GM12872 (cell line): Measurements from ENCODE around the gene ALLC.

Experiments used
- TF ChIP-seq, protein P1 (sequence below): IDR thresholded peaks from 3 replicates; pipeline ENCODE4 v1.5.1; 2011; ENCODE audit warnings: low read depth, mild to moderate bottlenecking, low read length, moderate library complexity; ENCODE audit not compliant: insufficient read depth

The ALLC gene

DNA sequence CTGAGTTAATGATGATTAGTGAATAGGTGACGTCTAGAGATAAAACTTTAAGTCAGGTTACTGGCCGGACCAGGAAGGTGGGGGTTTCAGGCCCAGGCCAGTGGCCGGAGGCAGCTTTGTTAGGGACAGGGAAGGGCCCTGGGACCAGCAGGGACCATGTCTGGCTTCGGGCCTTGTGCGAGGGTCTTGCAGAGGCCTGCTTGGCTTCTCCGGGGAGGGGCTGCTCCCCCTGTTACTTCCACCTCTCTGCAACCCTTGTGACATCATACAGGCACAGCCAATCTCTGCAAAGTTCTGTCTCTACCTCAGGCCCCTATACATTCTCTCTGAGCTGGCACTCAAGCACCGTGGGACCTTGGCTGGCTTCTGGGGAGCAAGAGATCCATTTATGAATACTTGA, at the start of gene ALLC:
Gene ALLC (plus strand): TSS at position 320 of the 400 bp plus-strand sequence. CDS start 12,958 bp downstream, outside the sequence.
- TF ChIP-seq, protein P1, sequence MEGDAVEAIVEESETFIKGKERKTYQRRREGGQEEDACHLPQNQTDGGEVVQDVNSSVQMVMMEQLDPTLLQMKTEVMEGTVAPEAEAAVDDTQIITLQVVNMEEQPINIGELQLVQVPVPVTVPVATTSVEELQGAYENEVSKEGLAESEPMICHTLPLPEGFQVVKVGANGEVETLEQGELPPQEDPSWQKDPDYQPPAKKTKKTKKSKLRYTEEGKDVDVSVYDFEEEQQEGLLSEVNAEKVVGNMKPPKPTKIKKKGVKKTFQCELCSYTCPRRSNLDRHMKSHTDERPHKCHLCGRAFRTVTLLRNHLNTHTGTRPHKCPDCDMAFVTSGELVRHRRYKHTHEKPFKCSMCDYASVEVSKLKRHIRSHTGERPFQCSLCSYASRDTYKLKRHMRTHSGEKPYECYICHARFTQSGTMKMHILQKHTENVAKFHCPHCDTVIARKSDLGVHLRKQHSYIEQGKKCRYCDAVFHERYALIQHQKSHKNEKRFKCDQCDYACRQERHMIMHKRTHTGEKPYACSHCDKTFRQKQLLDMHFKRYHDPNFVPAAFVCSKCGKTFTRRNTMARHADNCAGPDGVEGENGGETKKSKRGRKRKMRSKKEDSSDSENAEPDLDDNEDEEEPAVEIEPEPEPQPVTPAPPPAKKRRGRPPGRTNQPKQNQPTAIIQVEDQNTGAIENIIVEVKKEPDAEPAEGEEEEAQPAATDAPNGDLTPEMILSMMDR: no peak

DNA sequence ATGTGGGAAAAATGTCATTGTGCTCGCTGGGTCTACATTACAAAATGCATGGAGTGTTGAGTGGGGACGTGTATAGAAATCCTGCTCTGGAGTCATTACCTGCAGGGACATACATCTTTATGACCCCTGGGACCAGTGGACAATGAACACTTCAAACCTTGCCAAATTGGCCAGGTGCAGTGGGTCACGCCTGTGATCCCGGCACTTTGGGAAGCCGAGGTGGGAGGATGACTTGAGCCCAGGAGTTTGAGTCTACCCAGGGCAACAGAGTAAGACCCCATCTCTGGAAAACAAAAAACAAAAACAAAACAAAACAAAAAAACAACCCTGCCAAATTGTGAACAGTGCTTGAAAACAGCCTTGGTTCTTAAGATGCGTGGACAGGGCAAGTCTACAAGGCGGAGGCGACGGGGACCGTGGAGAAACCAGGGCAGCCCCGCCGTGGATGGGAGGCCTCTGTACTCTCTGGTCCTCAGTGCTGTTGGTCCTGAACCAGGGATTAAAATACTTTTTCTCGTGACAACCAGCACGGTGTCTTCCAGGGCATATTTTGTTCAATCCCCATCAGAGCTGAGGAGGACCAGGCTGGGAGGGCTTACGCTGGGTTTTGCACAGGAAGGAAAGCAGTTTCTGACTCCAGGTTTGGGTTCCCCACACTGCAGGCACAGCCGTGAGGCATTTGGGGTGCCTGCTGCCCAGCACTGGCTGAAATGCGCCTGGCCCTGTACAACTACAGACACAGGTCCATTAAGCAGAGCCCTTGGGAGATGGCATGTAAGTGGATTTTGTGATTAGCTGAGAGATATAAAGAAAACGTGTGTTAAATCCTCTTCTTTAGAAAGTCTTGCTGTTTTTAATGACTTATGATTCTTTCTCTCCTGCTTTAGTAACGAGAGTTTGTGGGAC, 49.4 kb upstream of the ALLC start:
- TF ChIP-seq, protein P1: no peak

DNA sequence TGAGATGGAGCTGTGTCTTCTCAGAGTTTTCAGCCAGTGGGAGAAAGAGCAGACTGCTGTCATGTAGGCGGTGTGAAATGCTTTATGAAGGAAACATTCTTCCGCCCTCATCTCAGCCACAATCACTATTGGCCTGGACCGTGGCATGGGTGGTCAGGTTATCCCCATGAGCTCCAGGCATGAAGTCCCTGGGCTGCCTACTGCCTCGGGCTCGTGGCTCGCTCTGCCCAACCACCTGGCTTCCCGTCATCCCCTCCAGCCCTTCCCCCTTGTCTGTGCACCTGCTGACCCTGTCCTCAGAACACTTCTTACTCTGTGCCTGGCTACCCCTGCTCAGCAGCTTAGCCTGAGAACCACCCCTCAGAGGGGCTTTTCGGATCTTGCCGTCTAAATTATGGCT, 47.6 kb upstream of the ALLC start:
- TF ChIP-seq, protein P1: no peak

DNA sequence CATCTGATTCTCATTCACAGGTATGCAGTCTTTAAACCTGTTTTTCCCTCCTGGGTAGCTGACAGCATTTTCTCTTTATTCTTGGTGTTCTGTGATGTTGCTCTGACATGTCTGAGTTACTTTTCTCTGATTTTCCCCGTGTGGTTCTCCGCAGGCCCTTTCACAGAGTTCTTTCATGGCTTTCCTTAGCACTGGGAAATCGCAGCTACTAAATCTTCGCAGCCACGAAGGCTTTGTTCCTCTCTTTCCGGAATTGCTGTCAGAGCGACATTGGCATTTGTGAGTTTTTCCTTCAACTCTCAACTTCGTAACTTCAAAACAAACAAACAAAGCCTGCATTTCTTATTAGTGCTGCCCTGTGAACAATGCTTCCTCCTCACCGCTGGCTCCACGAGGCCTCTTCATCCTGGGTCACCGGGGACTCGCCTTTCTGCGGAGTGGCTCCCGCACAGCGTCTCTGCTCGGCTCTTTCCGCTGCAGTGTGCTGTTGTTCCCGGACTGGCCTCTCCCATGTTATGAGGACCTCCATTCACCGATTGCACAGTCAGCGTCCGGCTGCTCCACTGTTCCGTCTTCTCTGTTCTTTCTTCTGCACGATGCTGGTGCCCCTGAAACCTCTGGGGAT, 47.0 kb upstream of the ALLC start:
- TF ChIP-seq, protein P1: no peak

DNA sequence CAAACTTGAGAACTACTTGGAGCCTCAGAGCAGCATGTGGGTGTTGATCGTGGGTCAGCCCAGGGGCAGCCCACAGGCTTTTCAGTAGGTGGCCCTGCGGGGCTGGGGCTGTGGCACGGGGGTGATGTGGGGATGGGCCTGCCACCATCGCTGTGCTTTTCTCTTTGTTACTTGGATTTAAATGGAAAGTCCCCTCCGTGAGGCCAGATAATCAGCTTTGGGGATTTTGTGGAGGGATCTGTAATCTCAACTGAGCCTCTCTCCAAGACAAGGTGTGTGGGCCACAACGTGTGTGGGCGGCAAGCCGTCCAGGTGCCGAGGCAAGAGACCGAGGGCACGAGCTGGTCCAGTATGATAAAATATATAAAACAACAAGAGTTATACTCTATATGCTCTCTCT, 46.4 kb upstream of the ALLC start:
- TF ChIP-seq, protein P1: no peak

DNA sequence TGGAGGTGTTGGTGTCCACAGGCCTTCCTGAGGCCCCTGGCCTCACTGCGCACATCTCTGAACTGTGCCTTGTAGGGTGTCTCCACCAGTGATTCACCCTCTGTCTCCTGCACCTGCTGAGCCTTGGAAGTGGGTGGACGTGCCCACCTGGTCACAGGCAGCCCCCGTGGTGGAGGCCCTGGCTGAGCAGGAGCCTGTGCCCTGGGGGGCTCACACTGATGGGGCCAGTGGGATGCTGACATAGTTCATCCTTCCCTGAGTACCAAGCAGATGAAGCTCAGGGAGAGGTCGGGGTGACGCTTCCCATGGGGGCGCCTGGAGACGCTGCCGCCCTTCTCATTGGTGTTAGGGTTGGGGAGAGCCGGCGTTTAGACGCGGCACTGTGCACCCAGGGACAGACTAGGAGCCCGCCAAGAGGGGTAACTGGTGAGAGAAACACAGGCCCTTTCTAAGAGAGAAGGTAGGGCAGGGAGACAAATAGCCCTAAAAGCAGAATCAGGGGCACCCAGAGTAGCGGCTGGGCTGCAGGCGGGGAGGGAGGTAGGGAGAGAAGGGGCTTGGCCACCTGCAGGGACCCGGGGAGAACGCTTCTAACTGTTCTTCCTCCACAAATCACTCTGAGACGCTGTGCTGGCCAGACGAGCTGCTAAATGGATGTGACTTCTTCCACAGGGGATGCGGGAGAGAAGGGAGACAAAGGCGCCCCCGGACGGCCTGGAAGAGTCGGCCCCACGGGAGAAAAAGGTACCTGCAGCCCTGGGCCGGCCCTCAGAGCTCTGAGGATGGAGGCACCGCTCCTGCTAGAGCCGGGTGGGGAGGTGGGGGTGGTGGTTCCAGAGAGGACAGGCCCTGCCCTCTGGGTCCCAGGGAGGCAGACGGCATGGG, 45.1 kb upstream of the ALLC start:
- TF ChIP-seq, protein P1: no peak

DNA sequence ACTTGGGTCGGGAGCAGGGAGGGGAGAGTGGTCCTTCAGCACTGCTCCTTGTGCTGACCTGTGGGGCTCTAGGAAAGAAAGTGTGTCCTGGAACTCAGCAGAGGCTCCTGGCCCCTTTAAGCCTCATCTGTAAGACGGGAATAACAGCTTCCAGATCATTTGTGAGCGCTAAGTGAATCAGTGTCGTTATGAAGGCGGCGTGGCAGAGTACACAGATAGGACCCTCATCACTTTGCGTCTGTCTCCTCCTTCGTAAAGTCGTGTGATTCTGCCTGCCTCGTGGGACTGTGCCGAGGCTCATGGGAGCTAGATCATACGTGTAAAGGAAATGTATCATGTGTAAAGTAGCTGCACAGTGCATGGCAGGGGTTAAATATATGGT, 44.5 kb upstream of the ALLC start:
- TF ChIP-seq, protein P1: no peak
